Osteocyte (in vitro differentiated cells): Measurements from ENCODE around the gene TSPAN14. TPM values are rescaled to one million over a fixed set of nuclear protein-coding genes. Genes with fewer than 3 reads are reported as not detected.

ENCODE experiments used
- DNase-seq: peaks from one replicate; pipeline ENCODE4 v3.0.0; 2021; ENCODE audit warnings: mixed read lengths; ENCODE audit not compliant: unreplicated experiment; ENCODE audit errors: extremely low spot score
- H3K27ac Mint-ChIP-seq: one replicate; pipeline ENCODE4 v1.8.0; 2021; ENCODE audit warnings: mild to moderate bottlenecking, mixed read lengths; ENCODE audit not compliant: unreplicated experiment
- H3K27me3 Mint-ChIP-seq: one replicate; pipeline ENCODE4 v1.8.0; 2021; ENCODE audit warnings: mixed read lengths; ENCODE audit not compliant: unreplicated experiment
- H3K36me3 Mint-ChIP-seq: one replicate; pipeline ENCODE4 v1.8.0; 2021; ENCODE audit warnings: mixed read lengths; ENCODE audit not compliant: unreplicated experiment
- H3K4me1 Mint-ChIP-seq: one replicate; pipeline ENCODE4 v1.8.0; 2021; ENCODE audit warnings: mixed read lengths; ENCODE audit not compliant: unreplicated experiment
- H3K4me3 Mint-ChIP-seq: one replicate; pipeline ENCODE4 v1.8.0; 2021; ENCODE audit warnings: mild to moderate bottlenecking, moderate library complexity, mixed read lengths; ENCODE audit not compliant: unreplicated experiment
- H3K9me3 Mint-ChIP-seq: one replicate; pipeline ENCODE4 v1.8.0; 2021; ENCODE audit warnings: mixed read lengths; ENCODE audit not compliant: unreplicated experiment
- CTCF ChIP-seq: fragments of 200-600 bp; sonication (generic); IDR thresholded peaks from 2 replicates; pipeline ENCODE4 v1.5.0; 2021; ENCODE audit warnings: antibody characterized with exemption, mild to moderate bottlenecking, moderate library complexity
- total RNA-seq: library from RNA; stranded (reverse); gene quantifications from 2 replicates; pipeline ENCODE4 v1.2.1, GENCODE V29; 2021

Gene TSPAN14
- total RNA-seq, 1 donor from 2014 or later: 50.7 TPM

DNA sequence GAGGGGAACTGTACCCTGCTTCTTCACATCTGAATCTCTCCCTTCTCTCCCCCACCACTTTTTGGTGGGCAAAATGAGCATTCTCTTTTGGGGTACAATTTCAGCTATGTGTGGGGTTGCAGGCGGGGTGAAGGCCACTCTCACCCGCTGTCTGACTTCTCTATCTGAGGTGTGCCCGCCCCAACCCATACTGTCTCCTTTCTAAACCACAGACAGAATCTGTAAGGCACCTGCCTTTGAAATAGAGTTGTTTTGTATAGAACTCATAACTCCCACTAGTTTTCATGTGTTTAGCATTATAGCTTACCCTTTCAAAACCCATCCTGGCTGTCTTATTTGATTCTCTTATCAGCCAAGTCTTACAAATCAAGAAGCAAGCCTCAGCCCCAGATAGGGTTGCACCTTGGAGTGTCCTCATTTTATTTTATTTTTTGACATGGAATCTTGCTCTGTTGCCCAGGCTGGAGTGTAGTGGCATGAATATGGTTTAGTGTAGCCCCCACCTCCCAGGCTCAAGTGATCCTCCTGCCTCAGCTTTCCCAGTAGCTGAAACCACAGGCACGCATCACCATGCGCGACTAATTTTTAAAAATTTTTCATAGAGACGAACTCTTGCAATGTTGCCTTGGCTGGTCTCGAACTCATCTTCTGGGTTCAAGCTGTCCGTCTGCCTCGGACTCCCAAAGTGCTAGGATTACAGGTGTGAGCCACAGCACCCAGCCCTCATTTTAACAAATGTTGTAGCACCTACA, 11.9 kb downstream of the TSPAN14 start:
- Mint-ChIP-seq H3K27ac (no peak overlapping the region), H3K4me1 (peaks cover 71% of the 10 kb centered on the region), H3K36me3 (peaks cover 6% of the 10 kb centered on the region), H3K9me3 (no peaks in the 10 kb centered on the region), H3K4me3 (peak overlapping the region; percentile 29), H3K27me3 (no peaks in the 10 kb centered on the region)
- TF ChIP-seq CTCF: no peak
- DNase-seq: no peak

GRCh38 chr10:80466724-80467326, 12.7 kb downstream of the TSPAN14 start:
- no peak for TF ChIP-seq CTCF
- no peak for DNase-seq
- Mint-ChIP-seq H3K9me3 (no peaks in the 10 kb centered on the region), H3K27ac (peak overlapping the region; percentile 10), H3K27me3 (no peaks in the 10 kb centered on the region), H3K36me3 (peaks cover 6% of the 10 kb centered on the region), H3K4me3 (no peak overlapping the region), H3K4me1 (peaks cover 68% of the 10 kb centered on the region)

DNA sequence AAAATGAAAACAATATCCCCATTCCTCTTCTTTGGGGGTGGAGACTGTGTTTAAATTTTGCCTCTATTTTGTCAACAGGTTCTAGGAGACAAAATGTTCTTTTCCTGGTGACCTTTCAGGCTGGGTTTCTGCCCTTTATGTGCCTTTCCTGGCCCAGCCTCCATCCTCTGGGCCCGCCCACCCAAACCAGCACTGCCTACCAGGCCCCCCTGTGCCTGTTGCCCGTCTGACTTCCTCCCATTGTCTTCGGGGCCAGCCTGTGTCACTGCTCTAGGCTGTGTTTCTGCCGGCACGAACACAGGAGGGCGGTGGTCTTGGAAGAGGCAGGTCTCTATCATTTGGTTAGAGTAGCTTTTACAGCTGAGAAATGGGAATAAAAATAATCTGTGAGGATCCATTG, 13.9 kb downstream of the TSPAN14 start:
- Mint-ChIP-seq H3K9me3 (no peaks in the 10 kb centered on the region), H3K4me1 (peaks cover 69% of the 10 kb centered on the region), H3K27ac (no peak overlapping the region), H3K36me3 (peaks cover 6% of the 10 kb centered on the region), H3K27me3 (no peaks in the 10 kb centered on the region), H3K4me3 (no peak overlapping the region)
- DNase-seq: no peak
- TF ChIP-seq CTCF: no peak

- H3K4me3 Mint-ChIP-seq: no peak overlapping the region
- H3K36me3 Mint-ChIP-seq: peaks cover 6% of the 10 kb centered on the region
- no peak overlapping the region for H3K27ac Mint-ChIP-seq
- H3K27me3 Mint-ChIP-seq: no peaks in the 10 kb centered on the region
- TF ChIP-seq CTCF: no peak
- no peaks in the 10 kb centered on the region for H3K9me3 Mint-ChIP-seq
- peaks cover 61% of the 10 kb centered on the region for H3K4me1 Mint-ChIP-seq
- DNase-seq: no peak
Observed at GRCh38 chr10:80468806-80469421, 14.8 kb downstream of the TSPAN14 start.

GRCh38 chr10:80470266-80470665, 16.2 kb downstream of the TSPAN14 start:
- no peak overlapping the region for H3K27ac Mint-ChIP-seq
- no peak for DNase-seq
- no peaks in the 10 kb centered on the region for H3K27me3 Mint-ChIP-seq
- peaks cover 54% of the 10 kb centered on the region for H3K4me1 Mint-ChIP-seq
- peaks cover 6% of the 10 kb centered on the region for H3K36me3 Mint-ChIP-seq
- no peak for TF ChIP-seq CTCF
- H3K9me3 Mint-ChIP-seq: no peaks in the 10 kb centered on the region
- H3K4me3 Mint-ChIP-seq: no peak overlapping the region
